T-cell (primary cell): Measurements from ENCODE around the gene CABP4. TPM values are rescaled to one million over a fixed set of nuclear protein-coding genes. Genes with fewer than 3 reads are reported as not detected.

Experiments
- ATAC-seq, 4 experiments: fragments of 200-7000 bp in 3 of 4; fragments of 150-1000 bp in 1 of 4; cut with Tn5 transposase; replicated peaks in 1 of 4; 1 replicate in 3 of 4; 2 replicates in 1 of 4; pipeline ENCODE4 v1.10.0; 2021; ENCODE audit warnings: moderate library complexity in 3 of 4, mild to moderate bottlenecking in 2 of 4, moderate number of reproducible peaks in 1 of 4
- CTCF ChIA-PET, 2 donors: fragments of 300-600 bp; sonication (Branson Sonifier 250); formaldehyde crosslinking; loops; one replicate each; lab custom pipeline; 2022; ENCODE audit warnings: antibody characterized with exemption in 2 of 2; lab: Charles Lee
- POLR2A ChIA-PET, 2 donors: fragments of 300-600 bp; sonication (Branson Sonifier 250); formaldehyde crosslinking; loops; one replicate each; lab custom pipeline; 2022; ENCODE audit warnings: antibody characterized with exemption in 2 of 2; lab: Charles Lee
- DNase-seq, 35 experiments: peaks; one replicate each; pipeline versions ENCODE4 v3.0.0 to v3.0.0-alpha.2; 2013 to 2023
- H3K27ac ChIP-seq: one replicate; pipeline ENCODE4 v1.5.1; 2013; ENCODE audit warnings: low read length
- H3K27me3 ChIP-seq, 2 experiments: replicated peaks in 1 of 2; 1 replicate in 1 of 2; 2 replicates in 1 of 2; pipeline versions ENCODE4 v1.6.1 to v1.7.0; 2013; ENCODE audit warnings: low read length in 1 of 2, mixed read lengths in 1 of 2; ENCODE audit not compliant: control insufficient read depth in 2 of 2, insufficient read depth in 2 of 2; ENCODE audit errors: extremely low read depth in 1 of 2
- H3K36me3 ChIP-seq, 2 donors: 1 replicate in 1 of 2; 2 replicates in 1 of 2; pipeline versions ENCODE4 v1.6.1 to v1.7.0; 2013; ENCODE audit warnings: low read length in 1 of 2; ENCODE audit not compliant: control insufficient read depth in 2 of 2, insufficient read depth in 1 of 2; ENCODE audit errors: extremely low read depth in 1 of 2
- H3K4me1 ChIP-seq, 2 experiments: 1 replicate in 1 of 2; 2 replicates in 1 of 2; pipeline versions ENCODE4 v1.6.1 to v1.7.0; 2013; ENCODE audit warnings: low read length in 2 of 2, mixed read lengths in 1 of 2; ENCODE audit not compliant: insufficient read depth in 2 of 2, control insufficient read depth in 1 of 2; ENCODE audit errors: extremely low read depth in 1 of 2
- H3K4me3 ChIP-seq, 2 donors: 1 replicate in 1 of 2; 2 replicates in 1 of 2; pipeline versions ENCODE4 v1.5.1 to v1.7.0; 2013; ENCODE audit warnings: mild to moderate bottlenecking in 2 of 2, low read length in 1 of 2, moderate library complexity in 1 of 2; ENCODE audit not compliant: control insufficient read depth in 1 of 2; ENCODE audit errors: extremely low read depth in 1 of 2
- H3K9me3 ChIP-seq: 2 replicates; pipeline ENCODE4 v1.7.0; 2013
- H3K27ac Mint-ChIP-seq, 2 donors: one replicate each; pipeline ENCODE4 v1.8.0; 2020 to 2021; ENCODE audit warnings: mild to moderate bottlenecking in 2 of 2, mixed read lengths in 2 of 2
- H3K27me3 Mint-ChIP-seq, 2 donors: one replicate each; pipeline ENCODE4 v1.8.0; 2021 to 2022; ENCODE audit warnings: mixed read lengths in 2 of 2
- H3K36me3 Mint-ChIP-seq: one replicate; pipeline ENCODE4 v1.8.0; 2021; ENCODE audit warnings: mixed read lengths
- H3K4me1 Mint-ChIP-seq, 3 donors: one replicate each; pipeline ENCODE4 v1.8.0; 2020 to 2022; ENCODE audit warnings: mixed read lengths in 3 of 3, mild to moderate bottlenecking in 1 of 3
- H3K4me3 Mint-ChIP-seq, 3 donors: one replicate each; pipeline ENCODE4 v1.8.0; 2020 to 2022; ENCODE audit warnings: mild to moderate bottlenecking in 3 of 3, mixed read lengths in 3 of 3, moderate library complexity in 3 of 3
- H3K9me3 Mint-ChIP-seq, 3 donors: one replicate each; pipeline ENCODE4 v1.8.0; 2020 to 2022; ENCODE audit warnings: mixed read lengths in 3 of 3
- WGBS: methylation state at CpG from one replicate; pipeline ENCODE4 v1.1.5; 2013; ENCODE audit warnings: missing lambda C conversion rate; ENCODE audit not compliant: insufficient coverage; 5-methylcytosine and 5-hydroxymethylcytosine counted together
- total RNA-seq, 35 experiments: library from RNA in 6 of 35; stranded (reverse) in 6 of 35; fragments of 120-200 nt in 1 of 35; gene quantifications; one replicate each; pipeline versions ENCODE4 v1.2.1 to v1.2.4 and lab custom pipeline; 2013 to 2026

Gene CABP4
- total RNA-seq, 5 donors from 2014 or later (not counting 1 experiment from before 2014, with no cell fraction given) = 3.5 to 16.0 (median 5.6) TPM

- Mint-ChIP-seq H3K36me3 (peaks cover 4% of the 10 kb centered on the region), H3K9me3 (no peaks in the 10 kb centered on the region), H3K4me1 (peaks cover 66 to 78% (median 70%) of the 10 kb centered on the region in 3 donors), H3K27me3 (no peaks in the 10 kb centered on the region), H3K4me3 (peak within 1 kb of the TSS; percentile 91 to 99 (median 92)), H3K27ac (peak within 1 kb of the TSS; percentile 91 to 95)
- ATAC-seq (peak; percentile 67 to 71 (median 70)), DNase-seq (peak; percentile 64 to 86 (median 77))
- peaks cover 10 to 42% of the 10 kb centered on the region in 2 donors for H3K36me3 ChIP-seq
- CTCF ChIA-PET = interaction anchor here in 1 of 2 donors (0.6 to 2.0 kb wide), 6 partner anchors 9 to 68 kb away, joined by 3 to 7 read pairs (median 4); partner anchors contain the start of genes PITPNM1, PPP1CA and RPS6KB2
- H3K9me3 ChIP-seq = no peaks in the 10 kb centered on the region
- 1% methylated on average over 12 of the region's 26 CpGs for WGBS
- peak within 1 kb of the TSS; percentile 77 to 97 for H3K4me3 ChIP-seq
- peak within 1 kb of the TSS; percentile 50 for H3K27ac ChIP-seq
- H3K4me1 ChIP-seq = peaks cover 38 to 90% of the 10 kb centered on the region in 2 experiments
- POLR2A ChIA-PET = interaction anchor here in 1 of 2 donors (0.9 to 1.2 kb wide), 3 partner anchors 29 to 34 kb away, joined by 4 to 5 read pairs (median 4); no protein-coding TSS in a partner anchor
- H3K27me3 ChIP-seq = no peaks in the 10 kb centered on the region
Observed at GRCh38 chr11:67437082-67437808, 17.9 kb upstream of the CABP4 start, which contains the start of gene PTPRCAP. TSS of gene PTPRCAP (minus strand) at chr11:67437682. CDS start at chr11:67437619, 63 bp downstream.

- 0% methylated on average over 2 of the region's 3 CpGs for WGBS
- peaks cover 6 to 37% of the 10 kb centered on the region in 2 donors for H3K36me3 ChIP-seq
- H3K27me3 ChIP-seq = no peaks in the 10 kb centered on the region
- H3K27me3 Mint-ChIP-seq = no peaks in the 10 kb centered on the region
- H3K36me3 Mint-ChIP-seq = peaks cover 3% of the 10 kb centered on the region
- H3K4me3 ChIP-seq = peak overlapping the region; percentile 77 to 97
- H3K4me1 ChIP-seq = peaks cover 38 to 90% of the 10 kb centered on the region in 2 experiments
- no peaks in the 10 kb centered on the region for H3K9me3 Mint-ChIP-seq
- ChIA-PET CTCF (interaction anchor here in 1 of 2 donors (1.0 to 2.0 kb wide), 5 partner anchors 17 to 68 kb away, joined by 3 to 7 read pairs (median 5); partner anchors contain the start of genes PITPNM1 and PPP1CA), POLR2A (interaction anchor here in 1 of 2 donors (0.9 to 1.2 kb wide), 2 partner anchors 29 to 35 kb away, joined by 4 to 5 read pairs; no protein-coding TSS in a partner anchor)
- ATAC-seq (no peak), DNase-seq (no peak)
- H3K9me3 ChIP-seq = no peaks in the 10 kb centered on the region
- H3K4me1 Mint-ChIP-seq = peaks cover 66 to 78% (median 70%) of the 10 kb centered on the region in 3 donors
- H3K27ac Mint-ChIP-seq = peak overlapping the region; percentile 91 to 95
- H3K4me3 Mint-ChIP-seq = peak overlapping the region; percentile 91 to 99 (median 92)
- peak overlapping the region; percentile 50 for H3K27ac ChIP-seq
Observed at GRCh38 chr11:67437809-67438157, 17.4 kb upstream of the CABP4 start.

- Histone ChIP-seq H3K27me3 (no peaks in the 10 kb centered on the region), H3K4me3 (peak overlapping the region; percentile 77 to 97), H3K27ac (peak overlapping the region; percentile 50), H3K36me3 (peaks cover under 1 to 31% of the 10 kb centered on the region in 2 donors), H3K4me1 (peaks cover 38 to 88% of the 10 kb centered on the region in 2 experiments), H3K9me3 (no peaks in the 10 kb centered on the region)
- Mint-ChIP-seq H3K9me3 (no peaks in the 10 kb centered on the region), H3K36me3 (peaks cover 3% of the 10 kb centered on the region), H3K4me1 (peaks cover 61 to 75% (median 67%) of the 10 kb centered on the region in 3 donors), H3K27ac (peak overlapping the region; percentile 95), H3K27me3 (no peaks in the 10 kb centered on the region), H3K4me3 (peak overlapping the region; percentile 91 to 99 (median 92))
- POLR2A ChIA-PET = interaction anchor here in 1 of 2 donors (0.9 to 1.2 kb wide), 2 partner anchors 30 to 35 kb away, joined by 4 to 5 read pairs; no protein-coding TSS in a partner anchor
- ATAC-seq (peak; percentile 36 to 46 (median 38)), DNase-seq (peak; percentile 50 to 81 (median 70))
- CTCF ChIA-PET = interaction anchor here in 1 of 2 donors (1.0 to 2.0 kb wide), 6 partner anchors 10 to 67 kb away, joined by 3 to 7 read pairs (median 6); partner anchors contain the start of genes PITPNM1, PPP1CA and RPS6KB2
- WGBS = 8% methylated on average over 20 of the region's 41 CpGs
Observed at GRCh38 chr11:67438158-67438902, 16.8 kb upstream of the CABP4 start.

DNA sequence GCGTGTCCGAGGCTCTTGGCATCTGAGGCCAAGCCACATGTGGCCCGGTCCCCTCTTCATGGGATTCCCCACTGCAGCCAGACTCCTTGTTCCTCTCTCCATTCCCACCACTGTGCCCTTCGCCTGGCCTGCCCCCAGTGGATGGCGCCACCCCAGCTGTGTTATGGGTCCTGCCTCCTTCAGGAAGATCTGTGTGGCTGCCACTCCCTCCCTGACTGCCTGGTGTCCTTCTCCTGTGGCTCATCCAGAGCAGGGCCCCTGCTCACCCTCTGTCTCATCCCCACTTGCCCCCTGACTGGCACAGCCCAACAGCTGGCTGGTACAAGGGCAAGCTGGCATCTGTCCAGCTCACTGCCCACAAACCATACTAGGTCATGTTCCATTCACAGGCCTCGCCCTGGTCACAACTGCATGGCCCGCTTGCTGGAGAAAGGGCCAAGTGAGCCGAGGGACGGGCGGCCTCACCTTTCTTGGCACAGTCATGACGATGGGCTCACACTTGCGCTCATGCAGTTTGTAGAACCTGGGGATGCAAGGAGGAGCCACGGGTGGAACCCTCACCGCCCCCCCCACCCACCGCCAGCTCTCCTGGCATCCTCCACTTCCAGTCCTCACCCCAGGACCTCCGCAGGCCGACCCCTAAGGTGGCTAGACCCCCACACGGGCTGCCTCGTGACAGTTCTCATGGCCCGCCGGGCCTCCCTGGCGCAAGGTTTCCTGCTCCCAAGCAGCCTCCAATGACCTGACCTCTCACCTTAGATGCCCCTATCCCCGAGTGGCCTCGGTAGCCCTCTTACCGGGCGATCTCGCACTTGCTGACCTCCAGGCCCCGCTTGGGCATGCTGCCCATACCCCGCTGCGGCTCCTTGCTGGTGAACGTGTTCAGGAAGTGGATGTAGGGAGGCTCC, 15.6 kb upstream of the CABP4 start:
- peak overlapping the region; percentile 77 for H3K4me3 ChIP-seq
- peak overlapping the region; percentile 50 for H3K27ac ChIP-seq
- peaks cover 0 to 19% of the 10 kb centered on the region in 2 donors for H3K36me3 ChIP-seq
- Mint-ChIP-seq H3K4me3 (peak overlapping the region; percentile 91 to 99 (median 92)), H3K27ac (peak overlapping the region; percentile 95), H3K27me3 (no peaks in the 10 kb centered on the region), H3K4me1 (peaks cover 60 to 72% (median 71%) of the 10 kb centered on the region in 3 donors), H3K36me3 (peaks cover 3% of the 10 kb centered on the region), H3K9me3 (no peaks in the 10 kb centered on the region)
- ChIA-PET POLR2A (no interaction called here), CTCF (interaction anchor here in 1 of 2 donors (1.6 kb wide), 1 partner anchor 11 kb away, joined by 7 read pairs; the partner anchor contains the start of gene RPS6KB2)
- peak in 6 of 35 experiments; percentile 27 to 59 (median 32) for DNase-seq
- peaks cover 29 to 86% of the 10 kb centered on the region in 2 experiments for H3K4me1 ChIP-seq
- no peaks in the 10 kb centered on the region for H3K27me3 ChIP-seq
- no peaks in the 10 kb centered on the region for H3K9me3 ChIP-seq
- no peak for ATAC-seq
- WGBS = 26% methylated on average over 28 of the region's 31 CpGs

DNA sequence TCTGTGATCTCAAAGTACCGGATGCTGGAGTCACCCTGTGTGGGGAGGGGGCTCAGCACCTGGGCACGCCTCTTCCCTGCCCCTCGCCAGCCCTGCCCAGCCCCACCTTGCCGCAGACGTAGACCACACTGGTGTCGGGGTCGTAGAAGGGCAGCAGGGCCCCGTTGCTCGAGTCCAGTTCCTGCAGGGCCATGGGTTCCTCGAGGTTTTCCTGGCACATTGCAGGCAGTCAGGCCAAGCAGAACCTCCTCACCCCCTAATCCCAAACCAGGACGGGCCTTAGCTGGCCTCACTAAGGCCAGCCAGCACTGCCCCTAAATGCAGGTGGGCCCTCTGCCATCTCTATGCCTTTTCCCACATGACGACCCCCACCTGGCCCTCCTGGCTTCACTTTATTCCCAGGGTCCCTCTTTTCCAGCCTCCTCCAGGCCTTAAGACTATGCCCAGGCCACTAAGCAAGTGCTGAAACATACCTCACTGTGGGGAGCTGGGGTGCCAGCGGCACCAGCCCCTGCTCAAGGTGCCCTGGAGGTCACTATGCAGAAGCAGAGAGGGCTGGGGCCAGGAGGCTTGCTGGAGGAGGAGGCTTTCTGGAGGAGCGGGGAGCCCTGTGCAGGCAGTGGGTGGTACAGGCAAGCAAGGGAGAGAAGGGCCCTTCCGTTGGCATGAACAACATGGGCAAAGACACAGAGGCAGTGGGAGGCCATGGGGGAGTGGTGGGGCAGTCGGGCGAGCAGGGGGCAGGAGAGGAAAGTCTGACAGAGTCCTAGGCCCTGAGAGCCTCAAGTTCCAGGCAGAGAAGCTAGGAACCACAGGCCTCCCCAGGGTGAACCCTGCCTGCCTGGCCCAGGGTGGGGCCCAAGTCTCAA, 14.7 kb upstream of the CABP4 start:
- ATAC-seq (no peak), DNase-seq (peak in 6 of 35 experiments; percentile 21 to 56 (median 24))
- ChIA-PET CTCF (no interaction called here), POLR2A (interaction anchor here in 1 of 2 donors (0.6 kb wide), 1 partner anchor 28 kb away, joined by 3 read pairs; no protein-coding TSS in a partner anchor)
- 31% methylated on average over 15 of the region's 17 CpGs for WGBS
- peaks cover 29 to 86% of the 10 kb centered on the region in 2 experiments for H3K4me1 ChIP-seq
- Mint-ChIP-seq H3K4me3 (peak overlapping the region; percentile 91 to 99 (median 92)), H3K4me1 (peaks cover 62 to 75% (median 75%) of the 10 kb centered on the region in 3 donors), H3K36me3 (peaks cover under 1% of the 10 kb centered on the region), H3K9me3 (no peaks in the 10 kb centered on the region), H3K27ac (peak overlapping the region; percentile 95), H3K27me3 (no peaks in the 10 kb centered on the region)
- no peaks in the 10 kb centered on the region for H3K27me3 ChIP-seq
- H3K36me3 ChIP-seq = peaks cover 0 to 10% of the 10 kb centered on the region in 2 donors
- no peaks in the 10 kb centered on the region for H3K9me3 ChIP-seq
- peak overlapping the region; percentile 50 for H3K27ac ChIP-seq
- H3K4me3 ChIP-seq = peak overlapping the region; percentile 77
